GM23338 (cell line): ENCODE measurements around the gene RAB3B.

Experiments
- CREB1 ChIP-seq: fragments of 250-450 bp; sonication (Bioruptor Pico); IDR thresholded peaks from 2 replicates; pipeline ENCODE4 v1.5.0; 2020; ENCODE audit warnings: low read depth, mild to moderate bottlenecking, moderate library complexity
- EZH2 ChIP-seq: fragments of 200-600 bp; sonication (generic); IDR thresholded peaks from one replicate; pipeline ENCODE4 v1.8.0; 2017; ENCODE audit warnings: antibody characterized with exemption, mild to moderate bottlenecking, low read depth; ENCODE audit not compliant: unreplicated experiment
- EZH2phosphoT487 ChIP-seq: fragments of 200-600 bp; sonication (generic); IDR thresholded peaks from one replicate; pipeline ENCODE4 v1.8.1; 2018; ENCODE audit warnings: antibody characterized with exemption; ENCODE audit not compliant: unreplicated experiment
- JUNB ChIP-seq: IDR thresholded peaks from one replicate; pipeline ENCODE4 v1.6.1; 2016; ENCODE audit warnings: antibody characterized with exemption; ENCODE audit not compliant: unreplicated experiment
- NANOG ChIP-seq: IDR thresholded peaks from 2 replicates; pipeline ENCODE4 v1.6.1; 2016; ENCODE audit warnings: antibody characterized with exemption, borderline replicate concordance
- POLR2AphosphoS5 ChIP-seq: IDR thresholded peaks from 2 replicates; pipeline ENCODE4 v1.6.1; 2016; ENCODE audit warnings: antibody characterized with exemption, low read depth
- STAT1 ChIP-seq: IDR thresholded peaks from one replicate; pipeline ENCODE4 v1.6.1; 2016; ENCODE audit warnings: antibody characterized with exemption; ENCODE audit not compliant: unreplicated experiment
- ZNF331 ChIP-seq: fragments of 250-450 bp; sonication (Bioruptor Pico); IDR thresholded peaks from 2 replicates; pipeline ENCODE4 v1.5.0; 2020; ENCODE audit warnings: low read depth, mild to moderate bottlenecking, moderate library complexity
- TF ChIP-seq, protein P1 (sequence below), 2 experiments: fragments of 200-600 bp in 1 of 2; sonication (generic) in 1 of 2; conservative IDR thresholded peaks; 2 replicates each; pipeline versions ENCODE4 v1.5.1 to v1.6.1; 2016 to 2017; ENCODE audit warnings: antibody characterized with exemption in 2 of 2, low read depth in 2 of 2, mild to moderate bottlenecking in 2 of 2, moderate library complexity in 1 of 2
- TF ChIP-seq, protein P2 (sequence below): IDR thresholded peaks from 2 replicates; pipeline ENCODE4 v1.6.1; 2016; ENCODE audit warnings: antibody characterized with exemption
- TF ChIP-seq, protein P3 (sequence below): IDR thresholded peaks from one replicate; pipeline ENCODE4 v1.6.1; 2018; ENCODE audit warnings: antibody characterized with exemption; ENCODE audit not compliant: unreplicated experiment

DNA sequence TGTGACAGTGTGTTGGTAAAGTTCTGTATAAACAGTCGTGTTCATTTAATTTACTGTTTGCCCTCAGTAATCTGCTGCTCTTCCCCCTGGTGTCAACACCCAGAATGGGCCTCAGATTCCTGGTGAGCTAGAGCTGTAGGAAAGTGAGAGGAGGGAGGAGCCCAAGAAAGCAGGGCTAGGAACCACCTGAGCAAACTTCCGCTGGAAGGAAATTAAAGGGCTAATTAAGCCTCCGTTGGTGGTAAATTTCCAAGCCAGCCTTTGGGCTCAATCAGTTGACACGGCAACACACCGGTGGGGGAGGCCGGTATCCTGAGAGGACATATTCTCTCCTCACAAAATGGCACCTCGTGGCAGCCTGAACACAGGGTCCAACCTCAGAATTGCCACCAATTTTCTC is 32.9 kb downstream of the RAB3B start:
- TF ChIP-seq EZH2 (no peak), POLR2AphosphoS5 (no peak), EZH2phosphoT487 (no peak), JUNB (no peak), CREB1 (CRISPR knock-in tag) (no peak), ZNF331 (CRISPR knock-in tag) (no peak), STAT1 (no peak), NANOG (no peak)
- TF ChIP-seq, protein P1, sequence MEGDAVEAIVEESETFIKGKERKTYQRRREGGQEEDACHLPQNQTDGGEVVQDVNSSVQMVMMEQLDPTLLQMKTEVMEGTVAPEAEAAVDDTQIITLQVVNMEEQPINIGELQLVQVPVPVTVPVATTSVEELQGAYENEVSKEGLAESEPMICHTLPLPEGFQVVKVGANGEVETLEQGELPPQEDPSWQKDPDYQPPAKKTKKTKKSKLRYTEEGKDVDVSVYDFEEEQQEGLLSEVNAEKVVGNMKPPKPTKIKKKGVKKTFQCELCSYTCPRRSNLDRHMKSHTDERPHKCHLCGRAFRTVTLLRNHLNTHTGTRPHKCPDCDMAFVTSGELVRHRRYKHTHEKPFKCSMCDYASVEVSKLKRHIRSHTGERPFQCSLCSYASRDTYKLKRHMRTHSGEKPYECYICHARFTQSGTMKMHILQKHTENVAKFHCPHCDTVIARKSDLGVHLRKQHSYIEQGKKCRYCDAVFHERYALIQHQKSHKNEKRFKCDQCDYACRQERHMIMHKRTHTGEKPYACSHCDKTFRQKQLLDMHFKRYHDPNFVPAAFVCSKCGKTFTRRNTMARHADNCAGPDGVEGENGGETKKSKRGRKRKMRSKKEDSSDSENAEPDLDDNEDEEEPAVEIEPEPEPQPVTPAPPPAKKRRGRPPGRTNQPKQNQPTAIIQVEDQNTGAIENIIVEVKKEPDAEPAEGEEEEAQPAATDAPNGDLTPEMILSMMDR (conservative IDR thresholded peaks at IDR 0.05; ENCODE audit: low read depth in 2 of 2), result peak in 1 of 2 experiments; percentile 20; a peak in 1 of 4 replicates
- TF ChIP-seq, protein P2, sequence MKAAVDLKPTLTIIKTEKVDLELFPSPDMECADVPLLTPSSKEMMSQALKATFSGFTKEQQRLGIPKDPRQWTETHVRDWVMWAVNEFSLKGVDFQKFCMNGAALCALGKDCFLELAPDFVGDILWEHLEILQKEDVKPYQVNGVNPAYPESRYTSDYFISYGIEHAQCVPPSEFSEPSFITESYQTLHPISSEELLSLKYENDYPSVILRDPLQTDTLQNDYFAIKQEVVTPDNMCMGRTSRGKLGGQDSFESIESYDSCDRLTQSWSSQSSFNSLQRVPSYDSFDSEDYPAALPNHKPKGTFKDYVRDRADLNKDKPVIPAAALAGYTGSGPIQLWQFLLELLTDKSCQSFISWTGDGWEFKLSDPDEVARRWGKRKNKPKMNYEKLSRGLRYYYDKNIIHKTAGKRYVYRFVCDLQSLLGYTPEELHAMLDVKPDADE, result no peak
- TF ChIP-seq, protein P3, sequence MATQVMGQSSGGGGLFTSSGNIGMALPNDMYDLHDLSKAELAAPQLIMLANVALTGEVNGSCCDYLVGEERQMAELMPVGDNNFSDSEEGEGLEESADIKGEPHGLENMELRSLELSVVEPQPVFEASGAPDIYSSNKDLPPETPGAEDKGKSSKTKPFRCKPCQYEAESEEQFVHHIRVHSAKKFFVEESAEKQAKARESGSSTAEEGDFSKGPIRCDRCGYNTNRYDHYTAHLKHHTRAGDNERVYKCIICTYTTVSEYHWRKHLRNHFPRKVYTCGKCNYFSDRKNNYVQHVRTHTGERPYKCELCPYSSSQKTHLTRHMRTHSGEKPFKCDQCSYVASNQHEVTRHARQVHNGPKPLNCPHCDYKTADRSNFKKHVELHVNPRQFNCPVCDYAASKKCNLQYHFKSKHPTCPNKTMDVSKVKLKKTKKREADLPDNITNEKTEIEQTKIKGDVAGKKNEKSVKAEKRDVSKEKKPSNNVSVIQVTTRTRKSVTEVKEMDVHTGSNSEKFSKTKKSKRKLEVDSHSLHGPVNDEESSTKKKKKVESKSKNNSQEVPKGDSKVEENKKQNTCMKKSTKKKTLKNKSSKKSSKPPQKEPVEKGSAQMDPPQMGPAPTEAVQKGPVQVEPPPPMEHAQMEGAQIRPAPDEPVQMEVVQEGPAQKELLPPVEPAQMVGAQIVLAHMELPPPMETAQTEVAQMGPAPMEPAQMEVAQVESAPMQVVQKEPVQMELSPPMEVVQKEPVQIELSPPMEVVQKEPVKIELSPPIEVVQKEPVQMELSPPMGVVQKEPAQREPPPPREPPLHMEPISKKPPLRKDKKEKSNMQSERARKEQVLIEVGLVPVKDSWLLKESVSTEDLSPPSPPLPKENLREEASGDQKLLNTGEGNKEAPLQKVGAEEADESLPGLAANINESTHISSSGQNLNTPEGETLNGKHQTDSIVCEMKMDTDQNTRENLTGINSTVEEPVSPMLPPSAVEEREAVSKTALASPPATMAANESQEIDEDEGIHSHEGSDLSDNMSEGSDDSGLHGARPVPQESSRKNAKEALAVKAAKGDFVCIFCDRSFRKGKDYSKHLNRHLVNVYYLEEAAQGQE, result no peak
